HepG2 (cell line): ENCODE data around the gene CRMP1. TPM values are rescaled to one million over a fixed set of nuclear protein-coding genes. Genes with fewer than 3 reads are reported as not detected.

Experiments used
- ATAC-seq: fragments of 200-7000 bp; cut with Tn5 transposase; 3 replicates; pipeline ENCODE4 v1.9.1; 2020; ENCODE audit warnings: mild to moderate bottlenecking, moderate library complexity
- BruUV-seq: library from RNA; stranded (reverse); fragments of 400-500 nt; replicated peaks from 2 replicates; lab custom pipeline; 2021; lab: Mats Ljungman, UMichigan
- CTCF ChIA-PET: fragments of 300-600 bp; formaldehyde crosslinking; extraction: SDS; loops from one replicate; lab custom pipeline; 2021; ENCODE audit warnings: low total read pairs, inconsistent platforms, low intra/inter-chr PET ratio; lab: Yijun Ruan, JAX
- POLR2A ChIA-PET: fragments of 350-600 bp; sonication (Branson Sonifier 250); formaldehyde crosslinking; loops from one replicate; lab custom pipeline; 2020; ENCODE audit warnings: antibody characterized with exemption, inconsistent platforms; lab: Yijun Ruan, JAX
- DNase-seq: peaks from one replicate; pipeline ENCODE4 v3.0.0-alpha.2; 2015; ENCODE audit warnings: low spot score
- FAIRE-seq: peaks from 3 replicates; lab custom pipeline; 2011; peaks lifted over from hg19 to GRCh38; lab: Jason Lieb, UNC
- H2AFZ ChIP-seq: one replicate; pipeline ENCODE4 v1.6.1; 2011; ENCODE audit warnings: low read length, inconsistent platforms
- H3K27ac ChIP-seq: fragments of 300-600 bp; 3 replicates; pipeline ENCODE4 v1.8.0; 2011; ENCODE audit warnings: mixed run types, mild to moderate bottlenecking, mixed read lengths, low read length, inconsistent platforms; ENCODE audit not compliant: insufficient read depth; ENCODE audit errors: extremely low read length
- H3K27me3 ChIP-seq, 2 experiments: fragments of 200-600 bp in 1 of 2; 2 replicates in 1 of 2; 3 replicates in 1 of 2; pipeline versions ENCODE4 v1.6.0 to v1.8.0; 2011; ENCODE audit warnings: low read length in 2 of 2, mild to moderate bottlenecking in 2 of 2, moderate library complexity in 2 of 2, inconsistent platforms in 1 of 2; ENCODE audit not compliant: insufficient read depth in 2 of 2, control insufficient read depth in 1 of 2
- H3K36me3 ChIP-seq, 2 experiments: fragments of 200-600 bp in 1 of 2; replicated peaks in 1 of 2; 2 replicates in 1 of 2; 3 replicates in 1 of 2; pipeline versions ENCODE4 v1.5.1 to v1.8.0; 2011; ENCODE audit warnings: low read length in 2 of 2, inconsistent platforms in 1 of 2; ENCODE audit not compliant: insufficient read depth in 2 of 2, control insufficient read depth in 1 of 2
- H3K4me1 ChIP-seq: 2 replicates; pipeline ENCODE4 v1.5.1; 2012; ENCODE audit warnings: low read length, inconsistent platforms; ENCODE audit not compliant: insufficient read depth
- H3K4me2 ChIP-seq: 2 replicates; pipeline ENCODE4 v1.6.0; 2011; ENCODE audit warnings: low read depth, low read length, inconsistent platforms
- H3K4me3 ChIP-seq, 3 experiments: fragments of 200-600 bp in 1 of 3; sonication (generic), shearing (Covaris generic) in 1 of 3; replicated peaks in 1 of 3; 2 replicates each; pipeline ENCODE4 v1.5.1; 2011 to 2016; ENCODE audit warnings: low read length in 3 of 3, inconsistent platforms in 2 of 3, low read depth in 2 of 3, mild to moderate bottlenecking in 2 of 3, control low read depth in 1 of 3, mixed read lengths in 1 of 3; ENCODE audit not compliant: insufficient read depth in 1 of 3
- H3K79me2 ChIP-seq: one replicate; pipeline ENCODE4 v1.6.1; 2011; ENCODE audit warnings: low read length, inconsistent platforms; ENCODE audit not compliant: insufficient read depth
- H3K9ac ChIP-seq: 2 replicates; pipeline ENCODE4 v1.6.0; 2011; ENCODE audit warnings: mild to moderate bottlenecking, low read depth, low read length, inconsistent platforms; ENCODE audit not compliant: insufficient read depth
- H3K9me3 ChIP-seq: 2 replicates; pipeline ENCODE4 v1.5.1; 2012; ENCODE audit warnings: mild to moderate bottlenecking, low read length
- H4K20me1 ChIP-seq: 2 replicates; pipeline ENCODE4 v1.6.0; 2011; ENCODE audit warnings: inconsistent platforms, mild to moderate bottlenecking, low read length, moderate library complexity; ENCODE audit not compliant: insufficient read depth
- CBX1 ChIP-seq: IDR thresholded peaks from one replicate; pipeline ENCODE4 v1.6.1; 2016; ENCODE audit warnings: antibody characterized with exemption, low read depth
- ETV5 ChIP-seq: IDR thresholded peaks from 2 replicates; pipeline ENCODE4 v1.6.1; 2018; ENCODE audit warnings: missing biosample characterization, missing genetic modification reagents, inconsistent platforms, borderline replicate concordance
- MAF1 ChIP-seq: sonication (generic); formaldehyde crosslinking; IDR thresholded peaks from 2 replicates; pipeline ENCODE4 v1.5.0; 2020; ENCODE audit warnings: missing genetic modification reagents, borderline replicate concordance
- RARG ChIP-seq: sonication (generic); formaldehyde crosslinking; IDR thresholded peaks from 2 replicates; pipeline ENCODE4 v1.4.0; 2020; ENCODE audit warnings: low read depth, mild to moderate bottlenecking, missing genetic modification reagents
- RBAK ChIP-seq: sonication (generic); formaldehyde crosslinking; IDR thresholded peaks from 2 replicates; pipeline ENCODE4 v1.5.1; 2020; ENCODE audit warnings: mild to moderate bottlenecking, missing genetic modification reagents
- RBM39 ChIP-seq: fragments of 200-400 bp; formaldehyde crosslinking; IDR thresholded peaks from one replicate; pipeline ENCODE4 v1.6.1; 2018; ENCODE audit warnings: antibody characterized with exemption, mild to moderate bottlenecking, low read depth, low read length; ENCODE audit not compliant: poor library complexity, severe bottlenecking
- RCOR2 ChIP-seq: IDR thresholded peaks from 2 replicates; pipeline ENCODE4 v1.6.1; 2016; ENCODE audit warnings: missing biosample characterization, missing genetic modification reagents
- TCF12 ChIP-seq, 2 experiments: fragments of 450-650 bp in 1 of 2; sonication (generic) in 1 of 2; formaldehyde crosslinking in 1 of 2; IDR thresholded peaks; 2 replicates each; pipeline versions ENCODE4 v1.6.1 to v1.8.0; 2017 to 2022; ENCODE audit warnings: antibody characterized with exemption in 1 of 2, mild to moderate bottlenecking in 1 of 2, missing genetic modification reagents in 1 of 2, moderate library complexity in 1 of 2
- TFDP1 ChIP-seq: IDR thresholded peaks from 2 replicates; pipeline ENCODE4 v1.6.1; 2016; ENCODE audit warnings: missing compliant biosample characterization, missing genetic modification reagents, borderline replicate concordance
- ZFAT ChIP-seq: sonication (generic); formaldehyde crosslinking; conservative IDR thresholded peaks from 2 replicates; pipeline ENCODE4 v1.8.1; 2023; ENCODE audit warnings: missing genetic modification reagents, inconsistent platforms
- ZKSCAN1 ChIP-seq: fragments of 150-350 bp; IDR thresholded peaks from 2 replicates; pipeline ENCODE4 v1.6.1; 2014; ENCODE audit warnings: low read length
- ZNF180 ChIP-seq: sonication (generic); formaldehyde crosslinking; IDR thresholded peaks from 2 replicates; pipeline ENCODE4 v1.4.0; 2020; ENCODE audit warnings: low read depth, missing genetic modification reagents, borderline replicate concordance
- ZNF574 ChIP-seq: sonication (generic); formaldehyde crosslinking; IDR thresholded peaks from 2 replicates; pipeline ENCODE4 v1.4.0; 2020; ENCODE audit warnings: missing genetic modification reagents
- WGBS: methylation state at CpG from one replicate; pipeline ENCODE4 v1.1.6; 2017; ENCODE audit warnings: low lambda C conversion rate; 5-methylcytosine and 5-hydroxymethylcytosine counted together
- in situ Hi-C: cut with HindIII; loops from 2 replicates; pipeline ENCODE4 v1.10.0; 2017; ENCODE audit warnings: low pct_unique_long_range_greater_than_20kb; ENCODE audit not compliant: extremely low pct_ligation_motif_present
- intact Hi-C: fragments of 100-400 bp; cut with micrococcal nuclease; formaldehyde crosslinking; loops from one replicate; pipeline ENCODE4 v1.10.0; 2022; ENCODE audit not compliant: unreplicated experiment
- polyA plus RNA-seq, 8 experiments: library from polyadenylated mRNA; depleted of rRNA in 3 of 8; stranded (reverse) in 7 of 8; unstranded in 1 of 8; fragments of >200 nt; fragmentation: Illumina TruSeq in 4 of 8; extraction: Trizol in 4 of 8; gene quantifications; 2 replicates each; pipeline versions ENCODE4 v1.2.1 to v1.2.3, GENCODE V29; 2011 to 2016; ENCODE audit warnings: low read depth in 4 of 8, missing spikeins in 1 of 8, mixed read lengths in 1 of 8; ENCODE audit not compliant: insufficient read depth in 1 of 8
- total RNA-seq, 5 experiments: library from RNA; depleted of rRNA; stranded (reverse); fragments of >200 nt; fragmentation: Illumina TruSeq; extraction: Trizol; gene quantifications; 2 replicates each; pipeline ENCODE4 v1.2.3, GENCODE V29; 2016; ENCODE audit warnings: low read depth in 1 of 5
- TF ChIP-seq, protein P1 (sequence below), 2 experiments: fragments of 450-650 bp in 1 of 2; sonication (generic) in 1 of 2; formaldehyde crosslinking; IDR thresholded peaks; 2 replicates each; pipeline versions ENCODE4 v1.5.0 to v1.8.0; 2020 to 2022; ENCODE audit warnings: mild to moderate bottlenecking in 1 of 2, missing genetic modification reagents in 1 of 2

Gene CRMP1
- total and polyA plus RNA-seq, 2 of the 13 experiments (the other 11 are each of a cell fraction or from before 2014, with no cell fraction given): not detected

DNA sequence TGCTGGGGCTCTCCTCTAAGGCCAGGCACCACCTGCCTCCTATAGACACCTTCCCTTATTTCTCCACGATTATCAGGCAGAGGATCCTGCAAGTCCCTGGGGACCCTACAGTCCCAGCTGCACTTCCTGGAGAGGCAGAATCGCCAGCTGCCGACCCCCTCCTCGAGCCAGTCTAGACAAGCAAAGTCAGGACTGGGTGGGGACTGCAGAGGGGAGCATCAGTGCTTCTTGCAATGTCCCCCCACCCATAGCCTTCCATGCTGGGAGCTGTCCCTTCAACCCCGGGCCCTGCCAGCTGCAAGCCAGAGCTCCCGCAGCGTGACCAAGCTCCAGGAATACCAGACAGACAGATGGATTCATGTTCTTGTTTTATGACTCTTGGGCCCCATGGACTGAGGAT is 1.4 kb upstream of the CRMP1 start:
- Histone ChIP-seq H3K9me3 (no peaks in the 10 kb centered on the region), H4K20me1 (peaks cover 2% of the 10 kb centered on the region; the same call in 1 of the 2 replicates), H3K36me3 (no peaks in the 10 kb centered on the region), H3K27me3 (peaks cover 0 to 18% of the 10 kb centered on the region in 2 experiments; a peak in 1 of 5 replicates), H3K79me2 (no peaks in the 10 kb centered on the region), H3K4me2 (no peak overlapping the region), H3K27ac (no peak overlapping the region), H3K4me3 (no peak overlapping the region), H2AFZ (no peak overlapping the region), H3K4me1 (no peaks in the 10 kb centered on the region), H3K9ac (no peak overlapping the region)
- BruUV-seq: no TSS peak
- ATAC-seq (no peak), DNase-seq (no peak), FAIRE-seq (no peak)
- ChIA-PET POLR2A (no interaction called here), CTCF (no interaction called here)
- TF ChIP-seq ZNF574 (CRISPR knock-in tag) (no peak), TFDP1 (CRISPR knock-in tag) (no peak), ZNF180 (CRISPR knock-in tag) (no peak)
- intact Hi-C loops: no loop called here
- in situ Hi-C loops: no loop called here
- 0% methylated on average over 6 of the region's 7 CpGs for WGBS

- H3K4me1 ChIP-seq: no peaks in the 10 kb centered on the region
- H3K9me3 ChIP-seq: no peaks in the 10 kb centered on the region
- intact Hi-C loops: no loop called here
- BruUV-seq: no TSS peak
- POLR2A ChIA-PET: no interaction called here
- H3K36me3 ChIP-seq: no peaks in the 10 kb centered on the region
- H2AFZ ChIP-seq: no peak overlapping the region
- CTCF ChIA-PET: no interaction called here
- no peak overlapping the region for H3K4me3 ChIP-seq
- no peaks in the 10 kb centered on the region for H3K79me2 ChIP-seq
- no peak overlapping the region for H3K27ac ChIP-seq
- in situ Hi-C loops: no loop called here
- peaks cover 2 to 22% of the 10 kb centered on the region in 2 experiments; a peak in 2 of 5 replicates for H3K27me3 ChIP-seq
- 40% methylated on average over 8 of the region's 8 CpGs for WGBS
- peaks cover 4% of the 10 kb centered on the region; the same call in 1 of the 2 replicates for H4K20me1 ChIP-seq
- FAIRE-seq (no peak), ATAC-seq (no peak), DNase-seq (no peak)
- no peak overlapping the region for H3K4me2 ChIP-seq
- H3K9ac ChIP-seq: no peak overlapping the region
- no peak for TF ChIP-seq ZFAT (CRISPR knock-in tag)
- TF ChIP-seq RARG: no peak
- TF ChIP-seq RCOR2 (CRISPR knock-in tag): no peak
- no peak for TF ChIP-seq RBM39
- TF ChIP-seq, protein P1, sequence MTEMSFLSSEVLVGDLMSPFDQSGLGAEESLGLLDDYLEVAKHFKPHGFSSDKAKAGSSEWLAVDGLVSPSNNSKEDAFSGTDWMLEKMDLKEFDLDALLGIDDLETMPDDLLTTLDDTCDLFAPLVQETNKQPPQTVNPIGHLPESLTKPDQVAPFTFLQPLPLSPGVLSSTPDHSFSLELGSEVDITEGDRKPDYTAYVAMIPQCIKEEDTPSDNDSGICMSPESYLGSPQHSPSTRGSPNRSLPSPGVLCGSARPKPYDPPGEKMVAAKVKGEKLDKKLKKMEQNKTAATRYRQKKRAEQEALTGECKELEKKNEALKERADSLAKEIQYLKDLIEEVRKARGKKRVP (CRISPR knock-in tag; IDR thresholded peaks at IDR 0.05): no peak
- no peak for TF ChIP-seq ETV5 (CRISPR knock-in tag)
- no peak for TF ChIP-seq TCF12 (IDR thresholded peaks at IDR 0.05)
- TF ChIP-seq TCF12 (CRISPR knock-in tag; IDR thresholded peaks at IDR 0.05): no peak
- TF ChIP-seq RBAK (CRISPR knock-in tag): no peak
- TF ChIP-seq ZKSCAN1: no peak
- no peak for TF ChIP-seq CBX1
- TF ChIP-seq MAF1: no peak
Observed at GRCh38 chr4:5893591-5893990, 705 bp upstream of the CRMP1 start.
